HG03520 (cell line): Measurements from ENCODE around the gene RPL18.

Experiments used
- ATAC-seq: cut with Tn5 transposase; IDR thresholded peaks from one replicate; pipeline ENCODE4 v1.9.1; 2021; ENCODE audit warnings: mild to moderate bottlenecking, moderate library complexity; ENCODE audit not compliant: unreplicated experiment

Gene RPL18

GRCh38 chr19:48614436-48615230 lies 4.3 kb downstream of the RPL18 start, which contains the start of gene FAM83E:
Gene FAM83E, minus strand, starts transcription at chr19:48615076. Its CDS starts 1,704 bp downstream, at chr19:48613372.
- ATAC-seq = no peak

DNA sequence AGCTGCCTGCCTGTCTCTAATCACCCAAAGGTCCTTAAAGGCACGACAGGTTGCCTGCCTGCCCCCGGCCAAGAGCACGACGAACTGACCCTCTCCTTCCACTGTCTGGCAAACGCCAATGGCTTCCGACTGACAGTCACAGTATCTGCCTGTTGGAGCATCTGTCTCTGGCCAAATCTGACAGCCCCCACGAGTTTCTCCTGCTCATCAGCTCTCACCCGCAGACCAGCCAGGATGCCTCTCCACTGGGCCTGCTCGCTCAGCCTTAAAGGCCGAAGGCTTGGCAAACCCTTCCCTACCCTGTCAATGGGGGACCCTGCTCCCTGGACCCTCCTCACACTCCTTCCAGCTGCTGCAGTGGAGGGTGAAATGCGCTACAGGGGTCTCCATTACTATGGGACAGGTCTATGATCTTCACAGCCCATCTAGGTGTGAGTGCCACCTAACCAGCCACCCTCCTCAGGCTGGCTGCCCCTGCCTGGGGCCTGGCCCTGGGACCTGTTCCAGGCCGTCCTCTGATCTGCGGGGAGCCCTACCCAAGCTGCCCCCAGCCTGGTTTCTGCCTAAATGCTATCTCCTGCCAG lies 5.0 kb downstream of the RPL18 start:
- no peak for ATAC-seq

- no peak for ATAC-seq
These were observed 5.7 kb downstream of the RPL18 start for GRCh38 chr19:48613024-48613851.

GRCh38 chr19:48611872-48612271 lies 7.1 kb downstream of the RPL18 start:
- no peak for ATAC-seq

GRCh38 chr19:48609571-48610108 lies 9.3 kb downstream of the RPL18 start:
- ATAC-seq = no peak

DNA sequence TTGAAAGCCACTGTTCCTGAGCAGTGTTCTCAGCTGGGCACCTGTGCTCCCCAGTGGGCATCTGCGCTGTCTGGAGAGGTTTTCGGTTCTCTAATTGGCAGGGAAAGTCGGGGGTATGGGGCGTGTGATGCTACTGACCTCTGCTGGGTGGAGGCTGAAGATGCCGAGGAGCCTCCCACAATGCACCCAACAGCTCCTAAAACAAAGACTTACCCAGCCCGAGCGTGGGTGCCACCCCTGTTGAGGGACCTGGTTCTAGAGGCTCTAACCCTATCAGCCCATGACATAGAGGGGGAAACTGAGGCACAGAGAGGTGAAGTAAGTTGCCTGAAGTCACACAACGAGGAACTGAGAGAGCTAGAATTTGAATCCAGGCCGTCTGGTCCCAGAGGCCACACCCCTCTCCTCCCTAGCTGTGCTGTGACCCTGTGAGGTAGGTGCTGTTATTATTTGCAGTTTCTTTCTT lies 10.1 kb downstream of the RPL18 start:
- no peak for ATAC-seq

GRCh38 chr19:48607359-48607755 lies 11.6 kb downstream of the RPL18 start:
- no peak for ATAC-seq

GRCh38 chr19:48606463-48607358 lies 12.3 kb downstream of the RPL18 start, which contains the start of gene SPACA4:
Gene SPACA4, plus strand, starts transcription at chr19:48606742. Its CDS starts 237 bp downstream, at chr19:48606979.
- ATAC-seq = no peak

DNA sequence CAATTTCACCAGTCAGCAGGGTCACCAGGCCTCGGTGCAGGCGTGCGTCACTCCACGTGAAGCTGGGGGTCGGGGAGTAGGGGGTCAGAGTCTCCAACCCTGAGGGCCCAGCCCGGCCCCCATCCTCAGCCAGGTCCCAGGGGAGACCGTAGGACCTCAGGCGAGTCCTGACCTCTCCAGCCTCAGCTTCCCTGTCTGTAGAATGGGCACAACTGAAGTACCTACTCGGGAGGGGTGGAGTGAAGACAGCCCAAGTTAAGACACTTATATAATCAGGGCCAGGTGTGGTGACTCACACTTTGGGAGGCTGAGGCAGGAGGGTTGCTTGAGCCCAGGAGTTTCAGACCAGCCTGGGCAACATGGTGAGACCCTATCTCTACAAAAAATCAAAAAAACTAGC lies 15.1 kb downstream of the RPL18 start:
- no peak for ATAC-seq

DNA sequence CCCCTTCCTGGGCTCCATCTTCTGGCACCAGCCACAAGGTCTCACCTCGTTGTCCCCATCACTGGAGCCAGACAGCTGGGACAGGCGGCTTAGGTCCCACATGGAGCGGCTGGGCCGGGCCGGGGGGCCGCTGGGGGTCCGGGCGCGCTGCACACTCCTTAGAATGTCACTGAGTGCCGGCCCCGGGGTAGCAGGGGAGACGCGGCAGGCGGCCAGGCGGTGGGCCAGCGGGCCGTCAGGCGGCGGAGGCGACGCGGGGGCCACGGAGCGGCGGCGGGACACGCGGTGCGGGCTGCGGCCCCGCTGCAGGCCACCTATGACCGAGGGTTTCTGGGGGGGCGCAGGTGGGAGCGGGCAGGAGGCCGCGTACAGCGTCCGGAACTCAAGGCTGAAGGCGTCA lies 15.5 kb downstream of the RPL18 start:
- ATAC-seq = no peak

- ATAC-seq = no peak
These were observed 16.0 kb downstream of the RPL18 start for GRCh38 chr19:48603001-48603400.

DNA sequence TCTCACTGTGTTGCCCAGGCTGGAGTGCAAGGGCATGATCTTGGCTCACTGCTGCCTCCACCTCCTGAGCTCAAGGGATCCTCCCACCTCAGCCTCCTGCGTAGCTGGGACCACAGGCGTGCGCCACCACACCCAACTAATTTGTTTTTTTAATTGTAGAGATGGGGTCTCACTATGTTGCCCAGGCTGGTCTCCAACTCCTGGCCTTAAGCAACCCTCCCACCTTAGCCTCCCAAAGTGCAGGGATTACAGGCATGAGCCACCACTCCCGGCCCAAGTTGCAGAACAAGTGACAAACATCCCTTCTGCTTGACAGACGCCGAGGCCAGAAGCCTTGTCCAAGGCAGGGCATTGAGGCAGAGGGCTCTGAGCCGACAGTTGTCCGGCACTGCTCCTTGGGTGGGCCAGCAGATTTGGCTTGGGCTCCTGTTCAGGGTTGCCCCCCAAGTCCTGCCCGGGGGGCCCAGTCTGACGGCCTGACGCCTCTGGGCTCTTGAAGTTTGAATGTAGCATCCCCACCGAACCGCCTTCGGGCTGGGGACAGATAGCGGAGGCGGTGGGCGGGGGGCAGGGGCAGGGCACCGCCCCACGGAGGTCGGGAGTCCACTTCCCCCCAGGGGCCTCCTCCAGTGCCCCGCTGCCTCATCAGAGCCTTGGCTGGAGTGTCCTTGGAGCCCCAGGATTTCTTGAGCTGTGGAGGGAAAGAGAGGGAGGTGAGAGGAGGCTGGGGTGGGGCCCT lies 18.1 kb downstream of the RPL18 start:
- no peak for ATAC-seq

GRCh38 chr19:48598996-48599700 lies 19.8 kb downstream of the RPL18 start:
- no peak for ATAC-seq

- no peak for ATAC-seq
These were observed 22.1 kb downstream of the RPL18 start for GRCh38 chr19:48596679-48597465.

GRCh38 chr19:48596237-48596636 lies 22.7 kb downstream of the RPL18 start:
- ATAC-seq = no peak

DNA sequence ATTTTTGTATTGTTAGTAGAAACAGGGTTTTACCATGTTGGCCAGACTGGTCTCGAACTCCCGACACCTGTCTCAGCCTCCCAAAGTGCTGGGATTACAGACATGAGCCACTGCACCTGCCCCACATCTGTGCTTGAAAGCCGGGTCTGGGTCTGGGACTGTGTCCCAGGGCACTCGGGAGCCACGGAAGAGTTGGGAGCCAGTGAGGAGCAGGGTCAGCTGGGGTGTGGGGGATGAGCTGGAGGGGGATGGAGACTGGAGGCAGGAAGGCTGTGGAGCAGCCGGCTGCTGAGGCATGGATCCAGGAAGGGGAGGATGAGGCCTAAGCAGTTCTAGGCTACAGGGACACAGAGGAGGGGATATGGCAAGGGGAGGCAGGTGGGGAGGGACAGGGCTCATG lies 23.1 kb downstream of the RPL18 start:
- ATAC-seq = no peak

DNA sequence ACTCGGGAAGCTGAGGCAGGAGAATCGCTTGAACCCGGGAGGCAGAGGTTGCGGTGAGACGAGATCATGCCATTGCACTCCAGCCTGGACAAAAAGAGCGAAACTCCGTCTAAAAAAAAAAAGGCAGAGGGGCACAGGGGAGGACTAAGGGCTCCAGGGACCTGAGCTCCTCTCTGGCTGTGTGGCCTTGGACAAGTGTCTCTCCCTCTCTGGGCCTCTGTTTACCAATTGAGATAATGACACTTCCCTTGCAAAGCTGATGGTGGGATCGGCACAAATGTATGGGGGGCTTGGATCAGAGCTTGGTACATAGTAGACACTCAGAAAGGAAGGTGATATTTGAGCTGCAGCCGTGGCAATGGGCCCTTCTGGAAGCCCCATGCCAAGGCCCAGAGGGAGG lies 23.8 kb downstream of the RPL18 start:
- no peak for ATAC-seq

GRCh38 chr19:48591021-48591420 lies 28.0 kb downstream of the RPL18 start:
- no peak for ATAC-seq
